Measurements from ENCODE around the gene RAP1B.

RAP1B gene

GRCh38 chr12:68610370-68611093 is at the start of gene RAP1B:
Gene RAP1B, plus strand, starts transcription at chr12:68610899. Its CDS starts 37,826 bp downstream, at chr12:68648725.
- peak; percentile 85 to 90 for DNase-seq

GRCh38 chr12:68561830-68562229 is 48.9 kb upstream of the RAP1B start:
- no peak for DNase-seq

- no peak for DNase-seq
These were observed 46.5 kb upstream of the RAP1B start for GRCh38 chr12:68564166-68564565.

GRCh38 chr12:68565391-68565903 is 45.3 kb upstream of the RAP1B start:
- DNase-seq = no peak

GRCh38 chr12:68568922-68569569 is 41.7 kb upstream of the RAP1B start:
- no peak for DNase-seq

- DNase-seq = no peak
These were observed 38.0 kb upstream of the RAP1B start for GRCh38 chr12:68572661-68573060.

- DNase-seq = no peak
These were observed 37.3 kb upstream of the RAP1B start for GRCh38 chr12:68573406-68573805.

GRCh38 chr12:68577949-68578348 is 32.8 kb upstream of the RAP1B start:
- DNase-seq = no peak

- DNase-seq = no peak
These were observed 31.9 kb upstream of the RAP1B start for GRCh38 chr12:68578765-68579164.

GRCh38 chr12:68579254-68579653 is 31.4 kb upstream of the RAP1B start:
- DNase-seq = no peak

GRCh38 chr12:68580911-68581310 is 29.8 kb upstream of the RAP1B start:
- DNase-seq = no peak

- DNase-seq = no peak
These were observed 28.8 kb upstream of the RAP1B start for GRCh38 chr12:68581926-68582325.

GRCh38 chr12:68585966-68586365 is 24.7 kb upstream of the RAP1B start:
- DNase-seq = no peak

GRCh38 chr12:68587448-68587873 is 23.2 kb upstream of the RAP1B start:
- no peak for DNase-seq

- no peak for DNase-seq
These were observed 21.5 kb upstream of the RAP1B start for GRCh38 chr12:68589194-68589593.

GRCh38 chr12:68591734-68592418 is 18.8 kb upstream of the RAP1B start:
- no peak for DNase-seq

GRCh38 chr12:68595241-68595640 is 15.5 kb upstream of the RAP1B start:
- no peak for DNase-seq

- no peak for DNase-seq
These were observed 8.9 kb upstream of the RAP1B start for GRCh38 chr12:68601767-68602166.

GRCh38 chr12:68602720-68603119 is 8.0 kb upstream of the RAP1B start:
- no peak for DNase-seq

GRCh38 chr12:68608191-68608590 is 2.5 kb upstream of the RAP1B start:
- no peak for DNase-seq

GRCh38 chr12:68609998-68610369 is 715 bp upstream of the RAP1B start:
- DNase-seq = no peak

GRCh38 chr12:68611094-68611805 is 551 bp downstream of the RAP1B start:
- peak; percentile 47 to 58 for DNase-seq

GRCh38 chr12:68611806-68612160 is 1.1 kb downstream of the RAP1B start:
- DNase-seq = no peak
